PC-9 (cell line): ENCODE measurements around the gene ARMC12. TPM values are rescaled to one million over a fixed set of nuclear protein-coding genes. Genes with fewer than 3 reads are reported as not detected.

Source experiments
- BruUV-seq: library from RNA; stranded (reverse); fragments of 400-500 nt; replicated peaks from 2 replicates; lab custom pipeline; 2021; lab: Mats Ljungman, UMichigan
- CTCF ChIA-PET: fragments of 300-600 bp; sonication (Branson Sonifier 250); formaldehyde crosslinking; loops from one replicate; lab custom pipeline; 2022; ENCODE audit warnings: antibody characterized with exemption; lab: Charles Lee
- POLR2A ChIA-PET: fragments of 300-600 bp; sonication (Branson Sonifier 250); formaldehyde crosslinking; loops from one replicate; lab custom pipeline; 2022; ENCODE audit warnings: antibody characterized with exemption; ENCODE audit not compliant: unreplicated experiment; lab: Charles Lee
- DNase-seq, 2 experiments: peaks; one replicate each; pipeline versions ENCODE4 v3.0.0 to v3.0.0-alpha.2; 2015 to 2022; ENCODE audit warnings: mixed read lengths in 1 of 2
- H2AFZ ChIP-seq: fragments of 200-600 bp; sonication (generic); 2 replicates; pipeline ENCODE4 v1.8.1; 2017; ENCODE audit warnings: antibody characterized with exemption
- H3F3A ChIP-seq: fragments of 200-600 bp; sonication (generic); 2 replicates; pipeline ENCODE4 v1.8.1; 2017; ENCODE audit warnings: antibody characterized with exemption, mild to moderate bottlenecking, low read depth; ENCODE audit not compliant: insufficient read depth
- H3K27ac ChIP-seq: fragments of 200-600 bp; sonication (generic); 2 replicates; pipeline ENCODE4 v1.6.1; 2016; ENCODE audit warnings: mixed run types
- H3K27me3 ChIP-seq: fragments of 200-600 bp; sonication (generic); 2 replicates; pipeline ENCODE4 v1.6.1; 2016; ENCODE audit warnings: low read depth, mixed run types; ENCODE audit not compliant: insufficient read depth
- H3K36me3 ChIP-seq: fragments of 200-600 bp; sonication (generic); 2 replicates; pipeline ENCODE4 v1.6.1; 2016; ENCODE audit warnings: low read depth, mixed run types
- H3K4me1 ChIP-seq: fragments of 200-600 bp; sonication (generic); replicated peaks from 2 replicates; pipeline ENCODE4 v1.6.1; 2016; ENCODE audit warnings: mixed run types; ENCODE audit not compliant: insufficient read depth
- H3K4me2 ChIP-seq: fragments of 200-600 bp; sonication (generic); 2 replicates; pipeline ENCODE4 v1.6.1; 2017; ENCODE audit warnings: mixed run types
- H3K4me3 ChIP-seq: fragments of 200-600 bp; sonication (generic); 2 replicates; pipeline ENCODE4 v1.6.1; 2016; ENCODE audit warnings: mixed run types
- H3K79me2 ChIP-seq: fragments of 200-600 bp; sonication (generic); 2 replicates; pipeline ENCODE4 v1.6.1; 2017; ENCODE audit warnings: low read depth, mixed run types
- H3K9me2 ChIP-seq: fragments of 200-600 bp; sonication (generic); 2 replicates; pipeline ENCODE4 v1.8.1; 2017; ENCODE audit warnings: mild to moderate bottlenecking; ENCODE audit not compliant: insufficient read depth
- H3K9me3 ChIP-seq: fragments of 200-600 bp; sonication (generic); 2 replicates; pipeline ENCODE4 v1.8.1; 2016; ENCODE audit warnings: low read depth; ENCODE audit not compliant: insufficient read depth
- H4K20me1 ChIP-seq: fragments of 200-600 bp; sonication (generic); 2 replicates; pipeline ENCODE4 v1.8.1; 2017; ENCODE audit not compliant: insufficient read depth
- EZH2 ChIP-seq: fragments of 200-600 bp; sonication (generic); IDR thresholded peaks from 2 replicates; pipeline ENCODE4 v1.8.0; 2017; ENCODE audit warnings: antibody characterized with exemption, low read depth
- intact Hi-C: fragments of 100-400 bp; cut with micrococcal nuclease; formaldehyde crosslinking; loops from one replicate; pipeline ENCODE4 v1.10.0; 2022; ENCODE audit not compliant: unreplicated experiment
- total RNA-seq: library from RNA; stranded (reverse); gene quantifications from 2 replicates; pipeline ENCODE4 v1.2.3, GENCODE V29; 2021
- TF ChIP-seq, protein P1 (sequence below): fragments of 200-600 bp; sonication (generic); conservative IDR thresholded peaks from 2 replicates; pipeline ENCODE4 v1.6.1; 2017; ENCODE audit warnings: mixed run types, antibody characterized with exemption, mild to moderate bottlenecking, moderate library complexity

Gene ARMC12
- total RNA-seq, 1 experiment from 2014 or later, result 0.57 TPM

DNA sequence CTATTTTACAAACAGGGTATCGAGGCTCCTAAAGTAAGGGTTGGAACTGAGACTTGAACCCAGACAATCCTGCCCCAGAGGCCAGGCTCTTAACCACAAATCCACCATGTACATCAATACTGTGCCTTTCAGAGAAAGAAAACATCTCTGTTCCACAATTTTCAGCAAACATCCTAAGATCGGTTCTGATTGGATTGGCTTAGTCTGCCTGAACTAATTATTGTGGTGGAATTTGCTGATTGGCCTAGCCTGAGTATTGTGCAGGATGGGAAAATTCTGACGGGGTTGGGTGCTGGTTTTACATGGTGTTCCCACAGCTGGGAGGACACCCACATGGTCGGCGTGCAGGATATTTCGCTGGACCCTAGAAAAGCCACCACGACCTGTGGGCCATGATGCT is 43.9 kb downstream of the ARMC12 start, which contains the start of gene CLPSL1:
CLPSL1 (plus strand) TSS at position 301 of the 400 bp plus-strand sequence; CDS start at position 393, 92 bp downstream.
- peaks cover 11% of the 10 kb centered on the region; the same call in 1 of the 2 replicates for H3F3A ChIP-seq
- intact Hi-C loops, result no loop called here
- no peaks in the 10 kb centered on the region for H3K9me2 ChIP-seq
- H3K4me2 ChIP-seq, result peak within 1 kb of the TSS; percentile 30
- H3K36me3 ChIP-seq, result no peaks in the 10 kb centered on the region
- peaks cover 45% of the 10 kb centered on the region for H3K4me1 ChIP-seq
- DNase-seq, result no peak
- no peak within 1 kb of the TSS for H3K4me3 ChIP-seq
- no peaks in the 10 kb centered on the region for H3K79me2 ChIP-seq
- H3K9me3 ChIP-seq, result no peaks in the 10 kb centered on the region
- POLR2A ChIA-PET, result no interaction called here
- no peaks in the 10 kb centered on the region for H3K27me3 ChIP-seq
- H3K27ac ChIP-seq, result no peak within 1 kb of the TSS
- H2AFZ ChIP-seq, result no peak within 1 kb of the TSS
- CTCF ChIA-PET, result no interaction called here
- no peak for TF ChIP-seq EZH2
- TF ChIP-seq, protein P1, sequence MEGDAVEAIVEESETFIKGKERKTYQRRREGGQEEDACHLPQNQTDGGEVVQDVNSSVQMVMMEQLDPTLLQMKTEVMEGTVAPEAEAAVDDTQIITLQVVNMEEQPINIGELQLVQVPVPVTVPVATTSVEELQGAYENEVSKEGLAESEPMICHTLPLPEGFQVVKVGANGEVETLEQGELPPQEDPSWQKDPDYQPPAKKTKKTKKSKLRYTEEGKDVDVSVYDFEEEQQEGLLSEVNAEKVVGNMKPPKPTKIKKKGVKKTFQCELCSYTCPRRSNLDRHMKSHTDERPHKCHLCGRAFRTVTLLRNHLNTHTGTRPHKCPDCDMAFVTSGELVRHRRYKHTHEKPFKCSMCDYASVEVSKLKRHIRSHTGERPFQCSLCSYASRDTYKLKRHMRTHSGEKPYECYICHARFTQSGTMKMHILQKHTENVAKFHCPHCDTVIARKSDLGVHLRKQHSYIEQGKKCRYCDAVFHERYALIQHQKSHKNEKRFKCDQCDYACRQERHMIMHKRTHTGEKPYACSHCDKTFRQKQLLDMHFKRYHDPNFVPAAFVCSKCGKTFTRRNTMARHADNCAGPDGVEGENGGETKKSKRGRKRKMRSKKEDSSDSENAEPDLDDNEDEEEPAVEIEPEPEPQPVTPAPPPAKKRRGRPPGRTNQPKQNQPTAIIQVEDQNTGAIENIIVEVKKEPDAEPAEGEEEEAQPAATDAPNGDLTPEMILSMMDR, result no peak
- no TSS peak for BruUV-seq
- H4K20me1 ChIP-seq, result no peaks in the 10 kb centered on the region

DNA sequence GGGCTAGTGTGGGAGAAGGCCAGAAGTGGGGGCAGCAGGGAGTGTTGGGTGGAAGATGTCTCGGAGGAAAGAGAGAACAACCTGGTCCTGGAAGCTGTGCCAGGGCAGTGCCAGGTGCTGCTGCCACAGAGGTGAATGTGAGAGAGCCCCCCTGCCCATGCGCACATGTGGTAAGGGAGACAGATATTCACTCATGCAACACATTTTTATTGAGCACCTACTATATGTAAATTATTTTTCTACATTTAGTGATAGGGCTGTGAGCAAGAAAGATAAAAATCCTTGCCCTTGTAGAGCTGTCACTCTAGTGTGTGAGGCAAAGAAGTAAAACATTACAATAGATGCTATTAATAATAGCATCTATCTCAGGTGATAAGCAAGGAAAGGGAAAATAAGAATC is 44.5 kb downstream of the ARMC12 start:
- Histone ChIP-seq H3K9me2 (no peaks in the 10 kb centered on the region), H3K4me1 (peaks cover 45% of the 10 kb centered on the region), H3K36me3 (no peaks in the 10 kb centered on the region), H3K27me3 (no peaks in the 10 kb centered on the region), H3K4me3 (no peak overlapping the region), H3K4me2 (peak overlapping the region; percentile 30; the same call in 1 of the 2 replicates), H3K27ac (no peak overlapping the region), H2AFZ (no peak overlapping the region), H4K20me1 (no peaks in the 10 kb centered on the region), H3F3A (peaks cover 11% of the 10 kb centered on the region; the same call in 1 of the 2 replicates), H3K79me2 (no peaks in the 10 kb centered on the region), H3K9me3 (no peaks in the 10 kb centered on the region)
- ChIA-PET CTCF (interaction anchor here (1.1 kb wide), 1 partner anchor 24 kb away, joined by 7 read pairs; no protein-coding TSS in a partner anchor), POLR2A (no interaction called here)
- TF ChIP-seq, protein P1, result no peak
- no peak for TF ChIP-seq EZH2
- intact Hi-C loops, result no loop called here
- no TSS peak for BruUV-seq
- DNase-seq, result no peak

DNA sequence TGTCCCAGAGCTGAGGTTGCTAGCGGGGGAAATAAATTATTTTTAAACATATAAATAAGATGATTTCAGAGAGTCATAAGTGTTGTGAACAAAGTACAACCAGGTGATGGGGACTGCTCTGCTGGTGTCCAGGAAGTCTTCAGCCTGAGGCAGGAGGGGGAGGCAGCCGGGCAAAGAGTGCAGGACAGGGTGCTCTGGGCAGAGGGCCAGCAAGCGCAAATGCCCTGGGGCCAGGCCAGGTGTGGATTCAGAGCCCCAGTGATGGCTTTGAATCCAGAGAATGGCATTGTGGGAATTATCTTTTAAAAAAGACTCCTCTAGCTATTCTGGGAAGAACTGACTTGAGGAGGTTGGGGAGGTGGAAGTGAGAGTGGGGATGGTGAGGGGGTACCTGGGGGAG is 45.6 kb downstream of the ARMC12 start:
- intact Hi-C loops, result no loop called here
- Histone ChIP-seq H3K4me3 (no peak overlapping the region), H3K9me3 (no peaks in the 10 kb centered on the region), H3K27ac (no peak overlapping the region), H3K27me3 (no peaks in the 10 kb centered on the region), H3K9me2 (no peaks in the 10 kb centered on the region), H2AFZ (no peak overlapping the region), H3F3A (peaks cover 11% of the 10 kb centered on the region; the same call in 1 of the 2 replicates), H4K20me1 (no peaks in the 10 kb centered on the region), H3K4me1 (peaks cover 38% of the 10 kb centered on the region), H3K36me3 (no peaks in the 10 kb centered on the region), H3K4me2 (peak overlapping the region; percentile 30), H3K79me2 (no peaks in the 10 kb centered on the region)
- no TSS peak for BruUV-seq
- TF ChIP-seq EZH2, result no peak
- TF ChIP-seq, protein P1, result no peak
- ChIA-PET CTCF (no interaction called here), POLR2A (no interaction called here)
- DNase-seq, result peak; percentile 80 to 84
